HepG2 (cell line): ENCODE data around the gene MYO7B.

ENCODE experiments used
- CEBPB ChIP-seq: IDR thresholded peaks from 2 replicates; pipeline ENCODE4 v1.6.1; 2011; ENCODE audit warnings: low read depth, low read length, improper control_type of control experiment, borderline replicate concordance
- HIVEP1 ChIP-seq: sonication (generic); formaldehyde crosslinking; IDR thresholded peaks from 2 replicates; pipeline ENCODE4 v1.4.0; 2020; ENCODE audit warnings: mild to moderate bottlenecking, missing genetic modification reagents
- KDM5B ChIP-seq: sonication (generic); formaldehyde crosslinking; IDR thresholded peaks from 2 replicates; pipeline ENCODE4 v1.4.0; 2020; ENCODE audit warnings: missing genetic modification reagents, mild to moderate bottlenecking, borderline replicate concordance
- NR1H2 ChIP-seq: sonication (generic); formaldehyde crosslinking; IDR thresholded peaks from 2 replicates; pipeline ENCODE4 v1.8.1; 2022; ENCODE audit warnings: low read depth, missing genetic modification reagents, borderline replicate concordance
- SMAD1 ChIP-seq: sonication (generic); formaldehyde crosslinking; IDR thresholded peaks from 2 replicates; pipeline ENCODE4 v1.4.0; 2020; ENCODE audit warnings: missing genetic modification reagents, low read depth, mild to moderate bottlenecking, borderline replicate concordance
- YY1 ChIP-seq: IDR thresholded peaks from 2 replicates; pipeline ENCODE4 v1.6.1; 2011; ENCODE audit warnings: low read length, low read depth, moderate library complexity, mild to moderate bottlenecking; ENCODE audit not compliant: insufficient read depth, insufficient replicate concordance
- ZBTB7A ChIP-seq: sonication (generic); formaldehyde crosslinking; IDR thresholded peaks from 2 replicates; pipeline ENCODE4 v1.8.0; 2022; ENCODE audit warnings: mild to moderate bottlenecking, missing genetic modification reagents
- ZKSCAN1 ChIP-seq: fragments of 150-350 bp; IDR thresholded peaks from 2 replicates; pipeline ENCODE4 v1.6.1; 2014; ENCODE audit warnings: low read length
- ZNF766 ChIP-seq: sonication (generic); formaldehyde crosslinking; IDR thresholded peaks from 2 replicates; pipeline ENCODE4 v1.5.0; 2020; ENCODE audit warnings: missing genetic modification reagents, borderline replicate concordance

DNA sequence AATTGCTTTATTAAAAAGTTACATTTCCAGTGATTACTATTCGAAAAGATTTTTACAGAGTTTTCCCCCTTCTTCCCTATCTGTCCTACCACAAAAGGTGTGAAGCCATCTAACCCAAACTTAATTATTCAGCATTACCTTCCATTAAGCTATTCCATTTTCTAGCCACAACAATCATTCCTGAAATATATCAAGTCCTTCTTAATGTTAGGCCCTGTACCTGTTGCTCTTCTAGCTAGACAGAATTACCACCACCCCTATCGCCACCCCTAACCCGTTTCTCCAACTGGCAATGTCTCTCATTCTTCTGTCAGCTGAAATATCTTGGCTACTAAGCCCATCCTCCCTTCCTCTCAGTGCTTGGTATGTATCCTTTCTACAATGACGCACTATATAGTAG is 23.1 kb upstream of the MYO7B start:
- TF ChIP-seq YY1 (no peak), SMAD1 (CRISPR knock-in tag) (no peak), HIVEP1 (CRISPR knock-in tag) (no peak), KDM5B (CRISPR knock-in tag) (no peak), ZBTB7A (CRISPR knock-in tag) (no peak), ZNF766 (CRISPR knock-in tag) (no peak), NR1H2 (CRISPR knock-in tag) (no peak), ZKSCAN1 (no peak), CEBPB (no peak)
